ENCODE results near the gene RNF6. TPM values are rescaled to one million over a fixed set of nuclear protein-coding genes. Genes with fewer than 3 reads are reported as not detected.

Gene RNF6
- total and polyA plus RNA-seq, 2 donors (not counting 1 experiment from before 2014, with no cell fraction given): 39.4 to 71.2 TPM

DNA sequence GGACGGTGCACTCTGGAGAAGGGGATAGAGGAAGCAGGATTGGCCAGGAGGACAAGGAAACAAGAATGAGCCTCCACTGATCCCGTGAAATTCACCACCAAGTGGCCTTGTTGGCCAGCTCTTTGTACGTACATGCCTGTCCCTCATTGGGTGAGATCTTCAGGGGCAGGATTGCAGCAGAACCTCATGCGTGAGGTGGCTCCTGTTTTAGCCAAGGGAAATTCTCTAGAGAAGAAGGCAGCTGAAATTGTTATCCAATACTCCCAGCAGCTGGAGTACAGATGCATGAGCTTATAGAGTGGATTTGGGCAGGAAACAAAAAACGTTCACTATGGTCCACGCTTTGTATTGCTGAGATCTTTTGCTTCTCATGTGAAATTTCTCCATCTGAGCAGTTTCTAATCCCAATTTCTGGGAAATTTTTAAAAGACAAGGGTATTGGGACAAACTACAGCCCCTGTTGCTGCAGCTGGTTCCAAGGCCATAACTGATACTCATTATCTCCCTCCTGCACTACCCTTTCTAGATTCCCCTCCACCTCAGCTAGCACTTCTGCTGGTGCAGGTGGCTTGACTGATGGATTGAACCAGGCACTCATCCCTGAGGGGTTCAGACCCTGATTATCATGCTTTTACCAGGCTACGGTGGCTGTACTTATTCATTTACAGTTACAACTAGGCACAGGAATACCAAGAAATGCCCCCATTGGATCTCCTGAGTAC lies 3.9 kb upstream of the RNF6 start:
- H3K27me3 ChIP-seq (ENCODE audit: control insufficient read depth, insufficient read depth, low read length): peaks cover 4% of the 10 kb centered on the region
- no peak overlapping the region for H3K9ac ChIP-seq (ENCODE audit: insufficient read depth, low read length)
- no peak overlapping the region for H3K4me2 ChIP-seq (ENCODE audit: extremely low read depth, insufficient read depth, low read length)
- H3K4me3 ChIP-seq (replicated peaks in 1 of 4; ENCODE audit: control extremely low read depth in 1 of 4, insufficient read depth in 1 of 4, low read depth in 3 of 4, low read length in 4 of 4): no peak overlapping the region
- H3K79me2 ChIP-seq (ENCODE audit: control insufficient read depth, insufficient read depth, low read length): peaks cover 3% of the 10 kb centered on the region
- no peaks in the 10 kb centered on the region for H4K20me1 ChIP-seq (ENCODE audit: control insufficient read depth, extremely low read depth, insufficient read depth, low read length)
- no peaks in the 10 kb centered on the region for H3K4me1 ChIP-seq (ENCODE audit: control insufficient read depth, extremely low read depth, insufficient read depth, low read length)
- H3K9me3 ChIP-seq (ENCODE audit: control insufficient read depth, insufficient read depth, low read depth, low read length): no peaks in the 10 kb centered on the region
- TF ChIP-seq CTCF (conservative IDR thresholded peaks at IDR 0.05 in 1 of 2, IDR thresholded peaks at IDR 0.05 in 1 of 2; ENCODE audit: low read depth in 1 of 2, low read length in 2 of 2) (no peak), EZH2 (IDR thresholded peaks at IDR 0.05; ENCODE audit: low read length, missing control alignments) (no peak)
- no peaks in the 10 kb centered on the region for H3K36me3 ChIP-seq (ENCODE audit: control insufficient read depth, insufficient read depth, low read length)
- no peak overlapping the region for H2AFZ ChIP-seq (ENCODE audit: low read length)
- DNase-seq (ENCODE audit: low read depth in 2 of 2): no peak
- no peak overlapping the region for H3K27ac ChIP-seq (ENCODE audit: insufficient read depth, low read length)

- Histone ChIP-seq H3K9me3 (ENCODE audit: control insufficient read depth, insufficient read depth, low read depth, low read length) (no peaks in the 10 kb centered on the region), H3K4me1 (ENCODE audit: control insufficient read depth, extremely low read depth, insufficient read depth, low read length) (peaks cover 4% of the 10 kb centered on the region), H3K4me2 (ENCODE audit: extremely low read depth, insufficient read depth, low read length) (peak overlapping the region; percentile 82), H3K36me3 (ENCODE audit: control insufficient read depth, insufficient read depth, low read length) (no peaks in the 10 kb centered on the region), H3K27ac (ENCODE audit: insufficient read depth, low read length) (peak overlapping the region; percentile 96), H2AFZ (ENCODE audit: low read length) (peak overlapping the region; percentile 96), H4K20me1 (ENCODE audit: control insufficient read depth, extremely low read depth, insufficient read depth, low read length) (no peaks in the 10 kb centered on the region), H3K79me2 (ENCODE audit: control insufficient read depth, insufficient read depth, low read length) (peaks cover 16% of the 10 kb centered on the region), H3K9ac (ENCODE audit: insufficient read depth, low read length) (peak overlapping the region; percentile 99), H3K27me3 (ENCODE audit: control insufficient read depth, insufficient read depth, low read length) (peaks cover 4% of the 10 kb centered on the region), H3K4me3 (replicated peaks in 1 of 4; ENCODE audit: control extremely low read depth in 1 of 4, insufficient read depth in 1 of 4, low read depth in 3 of 4, low read length in 4 of 4) (peak overlapping the region; percentile 84 to 92 (median 89))
- no peak for DNase-seq (ENCODE audit: low read depth in 2 of 2)
- TF ChIP-seq CTCF (conservative IDR thresholded peaks at IDR 0.05 in 1 of 2, IDR thresholded peaks at IDR 0.05 in 1 of 2; ENCODE audit: low read depth in 1 of 2, low read length in 2 of 2) (no peak), EZH2 (IDR thresholded peaks at IDR 0.05; ENCODE audit: low read length, missing control alignments) (no peak)
Observed at GRCh38 chr13:26222520-26223046, 469 bp upstream of the RNF6 start.

DNA sequence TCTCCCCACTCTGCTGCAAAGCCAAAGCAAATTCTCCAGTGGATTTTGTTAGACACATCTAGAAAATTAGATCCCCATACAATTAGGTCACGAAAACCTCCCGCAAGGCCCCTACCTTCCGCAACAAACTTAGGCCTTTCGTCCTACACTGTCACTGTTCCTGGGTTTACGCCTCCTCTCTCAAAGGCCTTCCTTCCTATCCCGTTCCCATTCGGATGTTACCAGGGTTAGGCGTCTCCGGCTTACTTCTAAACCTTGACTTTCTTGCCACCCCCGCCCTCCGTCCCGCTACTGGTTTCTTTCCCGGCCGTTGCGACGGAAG lies 754 bp downstream of the RNF6 start:
- peak overlapping the region; percentile 17 for H2AFZ ChIP-seq (ENCODE audit: low read length)
- H4K20me1 ChIP-seq (ENCODE audit: control insufficient read depth, extremely low read depth, insufficient read depth, low read length): no peaks in the 10 kb centered on the region
- peaks cover 16% of the 10 kb centered on the region for H3K79me2 ChIP-seq (ENCODE audit: control insufficient read depth, insufficient read depth, low read length)
- H3K4me1 ChIP-seq (ENCODE audit: control insufficient read depth, extremely low read depth, insufficient read depth, low read length): peaks cover 4% of the 10 kb centered on the region
- TF ChIP-seq EZH2 (IDR thresholded peaks at IDR 0.05; ENCODE audit: low read length, missing control alignments): no peak
- no peak for TF ChIP-seq CTCF (conservative IDR thresholded peaks at IDR 0.05 in 1 of 2, IDR thresholded peaks at IDR 0.05 in 1 of 2; ENCODE audit: low read depth in 1 of 2, low read length in 2 of 2)
- H3K36me3 ChIP-seq (ENCODE audit: control insufficient read depth, insufficient read depth, low read length): peaks cover 3% of the 10 kb centered on the region
- H3K27me3 ChIP-seq (ENCODE audit: control insufficient read depth, insufficient read depth, low read length): no peaks in the 10 kb centered on the region
- H3K9me3 ChIP-seq (ENCODE audit: control insufficient read depth, insufficient read depth, low read depth, low read length): no peaks in the 10 kb centered on the region
- H3K4me2 ChIP-seq (ENCODE audit: extremely low read depth, insufficient read depth, low read length): peak overlapping the region; percentile 93
- DNase-seq (ENCODE audit: low read depth in 2 of 2): no peak
- H3K27ac ChIP-seq (ENCODE audit: insufficient read depth, low read length): peak overlapping the region; percentile 96
- peak overlapping the region; percentile 99 for H3K9ac ChIP-seq (ENCODE audit: insufficient read depth, low read length)
- H3K4me3 ChIP-seq (replicated peaks in 1 of 4; ENCODE audit: control extremely low read depth in 1 of 4, insufficient read depth in 1 of 4, low read depth in 3 of 4, low read length in 4 of 4): peak overlapping the region; percentile 84 to 92 (median 89)

Data from fibroblast of lung (primary cell).